Superior temporal gyrus (tissue), 1 donor: ENCODE results near the gene POTEJ.
"Not testable (repeated sequence)": the region's sequence is repeated elsewhere in the genome, so short reads cannot be mapped to it uniquely, and the experiment has no call there.

Experiments
- DNase-seq: peaks from one replicate; pipeline ENCODE4 v3.0.0-alpha.2; 2016; ENCODE audit errors: extremely low spot score

POTEJ gene

GRCh38 chr2:130601648-130602302 is 9.5 kb upstream of the POTEJ start:
- DNase-seq: not testable (repeated sequence)

- DNase-seq: not testable (repeated sequence)
These were observed 2.8 kb upstream of the POTEJ start for GRCh38 chr2:130608276-130609001.

GRCh38 chr2:130609002-130609920 is 2.0 kb upstream of the POTEJ start:
- not testable (repeated sequence) for DNase-seq

- DNase-seq: not testable (repeated sequence)
These were observed 754 bp upstream of the POTEJ start for GRCh38 chr2:130610486-130610885.

GRCh38 chr2:130628784-130629475 is 17.7 kb downstream of the POTEJ start:
- not testable (repeated sequence) for DNase-seq

GRCh38 chr2:130638973-130639372 is 27.7 kb downstream of the POTEJ start:
- DNase-seq: not testable (repeated sequence)

GRCh38 chr2:130641688-130642087 is 30.4 kb downstream of the POTEJ start:
- DNase-seq: peak; percentile 3

GRCh38 chr2:130649285-130649684 is 38.0 kb downstream of the POTEJ start:
- DNase-seq: not testable (repeated sequence)

- DNase-seq: not testable (repeated sequence)
These were observed 53.3 kb downstream of the POTEJ start for GRCh38 chr2:130664506-130664905.

- DNase-seq: not testable (repeated sequence)
These were observed 54.4 kb downstream of the POTEJ start for GRCh38 chr2:130665596-130665995.

GRCh38 chr2:130667516-130667915 is 56.3 kb downstream of the POTEJ start:
- DNase-seq: not testable (repeated sequence)

GRCh38 chr2:130670026-130670745 is 58.9 kb downstream of the POTEJ start:
- DNase-seq: not testable (repeated sequence)

- not testable (repeated sequence) for DNase-seq
These were observed 81.0 kb downstream of the POTEJ start for GRCh38 chr2:130692041-130692770.

GRCh38 chr2:130693474-130693873 is 82.2 kb downstream of the POTEJ start:
- DNase-seq: peak; percentile 24

- not testable (repeated sequence) for DNase-seq
These were observed 92.0 kb downstream of the POTEJ start for GRCh38 chr2:130703250-130703649.
